Fibroblast of pulmonary artery (primary cell): ENCODE data around the gene PAPOLB.
"Not testable (repeated sequence)": the region's sequence is repeated elsewhere in the genome, so short reads cannot be mapped to it uniquely, and the experiment has no call there.

Experiments
- DNase-seq: peaks from one replicate; pipeline ENCODE4 v3.0.0-alpha.2; 2010; ENCODE audit warnings: low read depth
- H3K4me3 ChIP-seq: replicated peaks from 2 replicates; pipeline ENCODE4 v1.5.1; 2011; ENCODE audit warnings: low read depth, mild to moderate bottlenecking, control low read depth, low read length, moderate library complexity
- CTCF ChIP-seq: IDR thresholded peaks from 2 replicates; pipeline ENCODE4 v1.5.1; 2011; ENCODE audit warnings: mild to moderate bottlenecking, control low read depth, low read length, inconsistent platforms; ENCODE audit errors: missing control alignments

The PAPOLB gene

GRCh38 chr7:4893929-4894475 is 32.2 kb upstream of the PAPOLB start:
- TF ChIP-seq CTCF, result no peak
- no peak overlapping the region for H3K4me3 ChIP-seq
- no peak for DNase-seq

GRCh38 chr7:4893188-4893587 is 31.4 kb upstream of the PAPOLB start:
- not testable (repeated sequence) for DNase-seq, H3K4me3 ChIP-seq

GRCh38 chr7:4891522-4891921 is 29.7 kb upstream of the PAPOLB start:
- not testable (repeated sequence) for H3K4me3 ChIP-seq, DNase-seq

GRCh38 chr7:4889682-4890081 is 27.9 kb upstream of the PAPOLB start:
- TF ChIP-seq CTCF, result no peak
- no peak for DNase-seq
- H3K4me3 ChIP-seq, result no peak overlapping the region

- DNase-seq, result no peak
- no peak overlapping the region for H3K4me3 ChIP-seq
- TF ChIP-seq CTCF, result no peak
These were observed 26.3 kb upstream of the PAPOLB start for GRCh38 chr7:4888161-4888560.

- no peak overlapping the region for H3K4me3 ChIP-seq
- no peak for DNase-seq
- TF ChIP-seq CTCF, result no peak
These were observed 24.8 kb upstream of the PAPOLB start for GRCh38 chr7:4886671-4887070.

GRCh38 chr7:4885317-4885807 is 23.5 kb upstream of the PAPOLB start:
- DNase-seq, result no peak
- TF ChIP-seq CTCF, result no peak
- H3K4me3 ChIP-seq, result no peak overlapping the region

GRCh38 chr7:4884164-4884563 is 22.3 kb upstream of the PAPOLB start:
- no peak for TF ChIP-seq CTCF
- H3K4me3 ChIP-seq, result no peak overlapping the region
- DNase-seq, result no peak
